Smooth muscle cell (in vitro differentiated cells): ENCODE data around the gene MFGE8. TPM values are rescaled to one million over a fixed set of nuclear protein-coding genes. Genes with fewer than 3 reads are reported as not detected.
A peak's percentile ranks its signal among the peaks of the same experiment; 100 is the strongest.

Source experiments
- DNase-seq: peaks from one replicate; lab custom pipeline; 2025; ENCODE audit not compliant: unreplicated experiment; lab: John Stamatoyannopoulos, UW
- H2AFZ ChIP-seq: fragments of 200-600 bp; sonication (generic); 2 replicates; pipeline ENCODE4 v1.6.0; 2016; ENCODE audit warnings: antibody characterized with exemption, low read depth, mild to moderate bottlenecking
- H3F3A ChIP-seq: fragments of 200-600 bp; sonication (generic); 2 replicates; pipeline ENCODE4 v1.6.0; 2017; ENCODE audit warnings: antibody characterized with exemption, low read depth
- H3K27ac ChIP-seq: fragments of 200-600 bp; sonication (generic); 2 replicates; pipeline ENCODE4 v1.5.1; 2016; ENCODE audit warnings: low read depth, mild to moderate bottlenecking
- H3K27me3 ChIP-seq: fragments of 200-600 bp; sonication (generic); 2 replicates; pipeline ENCODE4 v1.6.1; 2016; ENCODE audit warnings: low read depth, mild to moderate bottlenecking
- H3K36me3 ChIP-seq: fragments of 200-600 bp; sonication (generic); 2 replicates; pipeline ENCODE4 v1.5.1; 2016; ENCODE audit warnings: low read depth
- H3K4me1 ChIP-seq: fragments of 200-600 bp; sonication (generic); 2 replicates; pipeline ENCODE4 v1.5.1; 2016; ENCODE audit warnings: low read depth
- H3K4me2 ChIP-seq: fragments of 200-600 bp; sonication (generic); 2 replicates; pipeline ENCODE4 v1.6.0; 2016; ENCODE audit warnings: mild to moderate bottlenecking
- H3K4me3 ChIP-seq: fragments of 200-600 bp; sonication (generic); 2 replicates; pipeline ENCODE4 v1.5.1; 2016; ENCODE audit warnings: mild to moderate bottlenecking
- H3K79me2 ChIP-seq: fragments of 200-600 bp; sonication (generic); 2 replicates; pipeline ENCODE4 v1.6.0; 2016; ENCODE audit warnings: low read depth, mild to moderate bottlenecking
- H3K9ac ChIP-seq: fragments of 200-600 bp; sonication (generic); 2 replicates; pipeline ENCODE4 v1.6.0; 2016; ENCODE audit warnings: low read depth
- H3K9me3 ChIP-seq: fragments of 200-600 bp; sonication (generic); replicated peaks from 2 replicates; pipeline ENCODE4 v1.5.1; 2016; ENCODE audit warnings: low read depth
- H4K20me1 ChIP-seq: fragments of 200-600 bp; sonication (generic); 2 replicates; pipeline ENCODE4 v1.6.0; 2016; ENCODE audit warnings: low read depth
- WGBS: methylation state at CpG from one replicate; pipeline ENCODE4 v1.1.7; 2016; ENCODE audit warnings: low lambda C conversion rate; 5-methylcytosine and 5-hydroxymethylcytosine counted together
- polyA plus RNA-seq: library from polyadenylated mRNA; unstranded; fragments of >200 nt; fragmentation: Nextera tagmentation; extraction: Ambion mirVana; gene quantifications from 2 replicates; pipeline ENCODE4 v1.2.1, GENCODE V29; 2016
- total RNA-seq: library from RNA; depleted of rRNA; stranded (reverse); fragments of >200 nt; gene quantifications from 2 replicates; pipeline ENCODE4 v1.2.3, GENCODE V29; 2014
- TF ChIP-seq, protein P1 (sequence below): fragments of 200-600 bp; sonication (generic); IDR thresholded peaks from 2 replicates; pipeline ENCODE4 v1.5.1; 2017; ENCODE audit warnings: borderline replicate concordance, mild to moderate bottlenecking, antibody characterized with exemption; ENCODE audit not compliant: insufficient read depth, poor library complexity, severe bottlenecking

MFGE8 gene
- total and polyA plus RNA-seq, 2 experiments from 2014 or later = 185 to 237 TPM

DNA sequence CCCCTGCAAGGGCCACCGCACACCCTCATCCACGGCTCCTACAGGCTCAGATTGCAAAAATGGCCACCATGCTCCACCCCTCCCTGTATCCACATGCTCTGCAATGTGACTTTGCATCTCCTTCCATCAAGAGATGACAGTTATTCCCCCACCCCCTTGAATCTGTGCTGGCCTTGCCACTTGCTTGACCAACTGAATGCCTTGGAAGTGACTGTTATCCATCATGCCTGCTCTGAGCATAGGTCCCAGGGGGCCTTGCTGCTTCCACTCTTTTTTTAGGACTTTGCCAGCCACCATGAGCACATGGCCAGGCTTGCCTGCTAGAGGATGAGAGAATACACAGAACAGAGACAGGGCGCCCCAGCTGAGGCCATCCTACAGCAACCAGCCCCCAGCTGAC is 31.4 kb downstream of the MFGE8 start:
- H3K79me2 ChIP-seq = no peaks in the 10 kb centered on the region
- H3F3A ChIP-seq = no peaks in the 10 kb centered on the region
- TF ChIP-seq, protein P1, sequence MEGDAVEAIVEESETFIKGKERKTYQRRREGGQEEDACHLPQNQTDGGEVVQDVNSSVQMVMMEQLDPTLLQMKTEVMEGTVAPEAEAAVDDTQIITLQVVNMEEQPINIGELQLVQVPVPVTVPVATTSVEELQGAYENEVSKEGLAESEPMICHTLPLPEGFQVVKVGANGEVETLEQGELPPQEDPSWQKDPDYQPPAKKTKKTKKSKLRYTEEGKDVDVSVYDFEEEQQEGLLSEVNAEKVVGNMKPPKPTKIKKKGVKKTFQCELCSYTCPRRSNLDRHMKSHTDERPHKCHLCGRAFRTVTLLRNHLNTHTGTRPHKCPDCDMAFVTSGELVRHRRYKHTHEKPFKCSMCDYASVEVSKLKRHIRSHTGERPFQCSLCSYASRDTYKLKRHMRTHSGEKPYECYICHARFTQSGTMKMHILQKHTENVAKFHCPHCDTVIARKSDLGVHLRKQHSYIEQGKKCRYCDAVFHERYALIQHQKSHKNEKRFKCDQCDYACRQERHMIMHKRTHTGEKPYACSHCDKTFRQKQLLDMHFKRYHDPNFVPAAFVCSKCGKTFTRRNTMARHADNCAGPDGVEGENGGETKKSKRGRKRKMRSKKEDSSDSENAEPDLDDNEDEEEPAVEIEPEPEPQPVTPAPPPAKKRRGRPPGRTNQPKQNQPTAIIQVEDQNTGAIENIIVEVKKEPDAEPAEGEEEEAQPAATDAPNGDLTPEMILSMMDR = no peak
- no peak overlapping the region for H3K9ac ChIP-seq
- no peaks in the 10 kb centered on the region for H3K9me3 ChIP-seq
- no peaks in the 10 kb centered on the region for H4K20me1 ChIP-seq
- no peak overlapping the region for H3K27ac ChIP-seq
- WGBS = 94% methylated on average over 3 of the region's 3 CpGs
- no peak overlapping the region for H3K4me2 ChIP-seq
- DNase-seq = no peak
- no peak overlapping the region for H3K4me3 ChIP-seq
- H2AFZ ChIP-seq = no peak overlapping the region
- H3K4me1 ChIP-seq = no peaks in the 10 kb centered on the region
- no peaks in the 10 kb centered on the region for H3K27me3 ChIP-seq
- no peaks in the 10 kb centered on the region for H3K36me3 ChIP-seq

DNA sequence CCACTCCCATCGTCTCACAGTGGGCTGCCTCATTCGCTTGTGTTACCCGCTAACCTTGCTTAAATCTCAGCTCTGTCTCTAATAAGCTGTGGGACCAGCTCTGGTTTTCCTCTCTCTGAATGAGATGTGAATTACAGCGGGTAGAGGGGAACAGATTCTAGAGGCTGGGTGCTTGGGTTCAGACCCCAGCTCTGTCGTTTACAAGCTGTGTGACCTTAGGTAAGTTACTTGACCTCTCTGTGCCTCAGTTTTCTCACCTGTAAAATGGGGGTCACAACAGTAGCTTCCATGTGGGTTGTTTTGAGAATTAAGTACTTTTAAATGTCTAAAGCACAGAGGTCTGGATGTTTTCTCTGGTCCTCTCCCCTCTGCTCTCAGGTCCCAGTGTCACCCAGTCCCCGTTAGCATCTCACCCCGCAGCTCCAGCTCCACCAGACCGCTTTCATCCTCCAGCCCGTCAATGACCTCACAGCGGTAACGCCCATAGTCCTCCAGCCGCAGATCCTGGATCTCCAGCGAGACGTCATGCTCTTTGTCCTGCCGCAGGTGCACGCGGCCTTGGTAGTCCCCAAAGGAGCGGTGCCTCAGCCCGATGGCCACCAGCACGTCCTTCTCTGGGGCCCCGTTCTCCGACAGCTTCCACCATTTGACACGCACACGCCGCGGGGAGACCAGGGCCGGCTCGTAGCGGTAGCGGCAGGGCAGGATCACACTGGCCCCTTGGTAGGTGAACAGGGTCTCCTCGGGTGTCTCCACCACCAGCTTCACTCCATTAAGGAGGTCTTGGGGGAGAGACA is 32.0 kb downstream of the MFGE8 start:
- Histone ChIP-seq H3K27ac (no peak overlapping the region), H3K27me3 (no peaks in the 10 kb centered on the region), H3K79me2 (no peaks in the 10 kb centered on the region), H3K4me2 (no peak overlapping the region), H4K20me1 (no peaks in the 10 kb centered on the region), H2AFZ (no peak overlapping the region), H3K4me3 (no peak overlapping the region), H3F3A (no peaks in the 10 kb centered on the region), H3K4me1 (no peaks in the 10 kb centered on the region), H3K36me3 (no peaks in the 10 kb centered on the region), H3K9me3 (no peaks in the 10 kb centered on the region), H3K9ac (no peak overlapping the region)
- DNase-seq = no peak
- WGBS = 97% methylated on average over 31 of the region's 31 CpGs
- TF ChIP-seq, protein P1 = no peak

DNA sequence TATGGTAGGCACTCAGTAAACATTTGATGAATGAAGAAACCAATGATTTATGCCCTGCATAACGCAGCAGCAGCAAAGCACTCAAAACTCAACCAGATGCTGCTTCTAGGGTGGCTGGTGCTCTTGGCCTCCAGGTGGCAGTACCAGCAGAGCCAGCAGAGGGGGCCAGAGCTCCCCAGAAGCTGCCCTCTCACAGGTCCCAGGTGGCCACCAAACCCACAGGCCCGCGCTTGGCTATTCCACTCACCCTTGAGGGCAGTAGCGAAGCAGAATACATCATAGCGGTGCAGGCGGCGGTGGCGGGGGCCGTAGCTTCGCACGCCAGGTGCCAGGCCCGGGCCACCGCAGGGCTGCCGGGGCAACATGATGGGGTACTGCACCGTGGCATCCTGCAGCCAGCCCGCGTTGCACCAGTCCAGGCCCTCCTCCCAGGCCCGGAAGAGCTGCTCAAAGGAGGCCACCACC is 34.4 kb downstream of the MFGE8 start:
- Histone ChIP-seq H4K20me1 (no peaks in the 10 kb centered on the region), H3K79me2 (no peaks in the 10 kb centered on the region), H3K27me3 (no peaks in the 10 kb centered on the region), H3K36me3 (no peaks in the 10 kb centered on the region), H3K9me3 (no peaks in the 10 kb centered on the region), H3K4me3 (no peak overlapping the region), H3K4me2 (no peak overlapping the region), H2AFZ (no peak overlapping the region), H3K27ac (no peak overlapping the region), H3K4me1 (no peaks in the 10 kb centered on the region), H3F3A (no peaks in the 10 kb centered on the region), H3K9ac (no peak overlapping the region)
- TF ChIP-seq, protein P1 = peak; percentile 65
- DNase-seq = no peak
- WGBS = 66% methylated on average over 18 of the region's 18 CpGs

DNA sequence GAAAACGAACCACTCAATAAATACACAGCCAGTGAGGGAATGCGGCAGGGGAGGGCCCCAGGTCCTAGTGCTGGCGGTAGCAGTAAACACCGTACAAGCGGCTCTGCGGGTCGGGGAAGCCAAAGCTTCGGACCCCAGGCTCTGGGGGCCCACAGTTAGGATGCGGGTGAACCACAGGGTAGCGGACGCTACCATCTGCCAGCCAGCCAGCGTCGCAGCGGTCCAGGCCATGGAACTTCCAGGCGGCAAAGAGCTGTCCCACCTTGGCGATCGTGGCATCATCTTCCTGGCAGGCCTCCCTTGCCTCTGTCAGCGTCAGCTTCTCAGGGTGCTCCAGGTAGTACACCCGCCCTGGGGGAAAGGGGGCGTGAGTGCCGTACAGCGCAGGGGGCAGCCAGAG is 35.3 kb downstream of the MFGE8 start:
- TF ChIP-seq, protein P1 = no peak
- Histone ChIP-seq H3K27ac (no peak overlapping the region), H2AFZ (no peak overlapping the region), H3K9ac (no peak overlapping the region), H3K4me3 (no peak overlapping the region), H3F3A (no peaks in the 10 kb centered on the region), H4K20me1 (no peaks in the 10 kb centered on the region), H3K79me2 (no peaks in the 10 kb centered on the region), H3K9me3 (no peaks in the 10 kb centered on the region), H3K27me3 (no peaks in the 10 kb centered on the region), H3K4me1 (no peaks in the 10 kb centered on the region), H3K36me3 (no peaks in the 10 kb centered on the region), H3K4me2 (no peak overlapping the region)
- WGBS = 96% methylated on average over 22 of the region's 22 CpGs
- no peak for DNase-seq
